HG02759 (cell line): ENCODE measurements around the gene KCNH5.

ENCODE experiments used
- ATAC-seq: cut with Tn5 transposase; IDR thresholded peaks from one replicate; pipeline ENCODE4 v1.9.1; 2021; ENCODE audit warnings: mild to moderate bottlenecking, moderate library complexity; ENCODE audit not compliant: unreplicated experiment

The KCNH5 gene

GRCh38 chr14:63009495-63009894 lies 35.8 kb downstream of the KCNH5 start:
- no peak for ATAC-seq

GRCh38 chr14:63006531-63006930 lies 38.7 kb downstream of the KCNH5 start:
- ATAC-seq = no peak

GRCh38 chr14:62994096-62994495 lies 51.2 kb downstream of the KCNH5 start:
- ATAC-seq = no peak

- no peak for ATAC-seq
These were observed 56.3 kb downstream of the KCNH5 start for GRCh38 chr14:62988967-62989366.

GRCh38 chr14:62983821-62984220 lies 61.4 kb downstream of the KCNH5 start:
- no peak for ATAC-seq

- no peak for ATAC-seq
These were observed 64.6 kb downstream of the KCNH5 start for GRCh38 chr14:62980693-62981092.

- ATAC-seq = no peak
These were observed 87.7 kb downstream of the KCNH5 start for GRCh38 chr14:62957562-62957961.

GRCh38 chr14:62956413-62956812 lies 88.8 kb downstream of the KCNH5 start:
- ATAC-seq = no peak

- no peak for ATAC-seq
These were observed 91.1 kb downstream of the KCNH5 start for GRCh38 chr14:62954165-62954564.

- ATAC-seq = no peak
These were observed 93.0 kb downstream of the KCNH5 start for GRCh38 chr14:62952226-62952625.

GRCh38 chr14:62947301-62947700 lies 98.0 kb downstream of the KCNH5 start:
- no peak for ATAC-seq

GRCh38 chr14:62946221-62946620 lies 99.0 kb downstream of the KCNH5 start:
- ATAC-seq = no peak

- ATAC-seq = no peak
These were observed 102.1 kb downstream of the KCNH5 start for GRCh38 chr14:62943202-62943601.

- ATAC-seq = no peak
These were observed 105.3 kb downstream of the KCNH5 start for GRCh38 chr14:62939970-62940369.

GRCh38 chr14:62938778-62939177 lies 106.5 kb downstream of the KCNH5 start:
- ATAC-seq = no peak

- no peak for ATAC-seq
These were observed 110.8 kb downstream of the KCNH5 start for GRCh38 chr14:62934439-62934838.

GRCh38 chr14:62921466-62921865 lies 123.8 kb downstream of the KCNH5 start:
- ATAC-seq = no peak

- no peak for ATAC-seq
These were observed 128.7 kb downstream of the KCNH5 start for GRCh38 chr14:62916551-62916950.

- no peak for ATAC-seq
These were observed 130.4 kb downstream of the KCNH5 start for GRCh38 chr14:62914873-62915272.

GRCh38 chr14:62914025-62914424 lies 131.2 kb downstream of the KCNH5 start:
- ATAC-seq = no peak

GRCh38 chr14:62908506-62908905 lies 136.8 kb downstream of the KCNH5 start:
- ATAC-seq = no peak

- no peak for ATAC-seq
These were observed 139.7 kb downstream of the KCNH5 start for GRCh38 chr14:62905566-62905965.

GRCh38 chr14:62897771-62898170 lies 147.5 kb downstream of the KCNH5 start:
- no peak for ATAC-seq

- no peak for ATAC-seq
These were observed 148.3 kb downstream of the KCNH5 start for GRCh38 chr14:62896932-62897456.
